Ovary (tissue), 9 donors: ENCODE results near the gene AKAP17A. TPM values are rescaled to one million over a fixed set of nuclear protein-coding genes. Genes with fewer than 3 reads are reported as not detected.

Experiments
- DNase-seq, 5 donors: peaks; one replicate each; pipeline ENCODE4 v3.0.0-alpha.2; 2019 to 2020
- H3K27ac ChIP-seq, 2 donors: fragments of 200-600 bp; one replicate each; pipeline versions ENCODE4 v1.5.1 to v1.8.0; 2019 to 2022
- H3K27me3 ChIP-seq: fragments of 200-600 bp; one replicate; pipeline ENCODE4 v1.8.0; 2022
- H3K36me3 ChIP-seq: fragments of 200-600 bp; sonication (generic); one replicate; pipeline ENCODE4 v1.5.1; 2019
- H3K4me1 ChIP-seq: one replicate; pipeline ENCODE4 v1.8.1; 2013; ENCODE audit warnings: mild to moderate bottlenecking, moderate library complexity; ENCODE audit not compliant: insufficient read depth
- H3K4me3 ChIP-seq: fragments of 200-600 bp; sonication (generic); one replicate; pipeline ENCODE4 v1.5.1; 2017
- H3K9me3 ChIP-seq, 2 donors: fragments of 200-600 bp in 1 of 2; sonication (generic) in 1 of 2; one replicate each; pipeline versions ENCODE4 v1.5.1 to v1.8.1; 2013 to 2019; ENCODE audit warnings: mild to moderate bottlenecking in 1 of 2, moderate library complexity in 1 of 2
- CTCF ChIP-seq, 3 donors: fragments of 450-650 bp in 2 of 3; fragments of 200-600 bp in 1 of 3; IDR thresholded peaks; one replicate each; pipeline versions ENCODE4 v1.5.1 to v1.8.0; 2016 to 2022; ENCODE audit warnings: antibody characterized with exemption in 3 of 3, mild to moderate bottlenecking in 1 of 3
- EP300 ChIP-seq: sonication (generic); formaldehyde crosslinking; IDR thresholded peaks from one replicate; pipeline ENCODE4 v1.6.1; 2017; ENCODE audit warnings: antibody characterized with exemption
- POLR2A ChIP-seq: fragments of 450-650 bp; IDR thresholded peaks from one replicate; pipeline ENCODE4 v1.6.1; 2017; ENCODE audit warnings: antibody characterized with exemption, mild to moderate bottlenecking, moderate library complexity
- WGBS, 3 donors: extraction: QIAGEN DNeasy Blood & Tissue Kit in 1 of 3; methylation state at CpG; one replicate each; pipeline versions ENCODE4 v1.1.5 to v1.1.7; 2013 to 2017; 5-methylcytosine and 5-hydroxymethylcytosine counted together
- intact Hi-C, 4 donors: fragments of 100-400 bp; cut with DNase I; formaldehyde crosslinking; loops; one replicate each; pipeline versions ENCODE4 v1.11.0 to v1.15.1; 2022 to 2023
- polyA plus RNA-seq, 2 donors: library from polyadenylated mRNA; stranded (reverse); fragments of 200-250 nt in 1 of 2; fragments of 350-450 nt in 1 of 2; fragmentation: Illumina TruSeq in 1 of 2; extraction: RNeasy Lipid Tissue Mini Kit (QIAGEN cat#74804) in 1 of 2; gene quantifications; one replicate each; pipeline ENCODE4 v1.2.3, GENCODE V29; 2013 to 2014
- total RNA-seq, 7 donors: library from RNA; depleted of rRNA in 2 of 7; stranded (reverse); fragments of >200 nt in 2 of 7; fragmentation: NEBNext Ultra II Directional in 3 of 7; extraction: Animal tissue kit (Norgen Biotek cat#: 25700) in 3 of 7; gene quantifications; one replicate each; pipeline versions ENCODE4 v1.1.0 to v1.2.4, GENCODE V29; 2016 to 2023
- donor health status: DM: no; HTN: no; CAD: no; lungs with moderate emphysema.
- donor health status: DM: no; HTN: no; CAD: no.
- donor health status: Bipolar disorder and iron deficiency.
- donor health status: DM: yes; HTN: yes; CAD: no.
- donor health status: DM: no; HTN: no; CAD: no.
- donor health status: DM: yes; HTN: yes; CAD: no.

AKAP17A gene
- total and polyA plus RNA-seq, 9 donors, result 15.4 to 78.1 (median 63.3) TPM

- H3K36me3 ChIP-seq, result peaks cover 3% of the 10 kb centered on the region
- no peaks in the 10 kb centered on the region for H3K9me3 ChIP-seq
- TF ChIP-seq CTCF (IDR thresholded peaks at IDR 0.05) (no peak), POLR2A (no peak)
- peaks cover 10% of the 10 kb centered on the region for H3K4me1 ChIP-seq
- H3K4me3 ChIP-seq, result peak overlapping the region; percentile 72
- intact Hi-C loops, result loop anchor here in 3 of 4 donors (5.0 to 10.0 kb wide), 3 partner anchors 137 to 1013 kb away; partner anchors contain the start of gene ASMTL (in 2 of the 3)
- peak in 3 of 5 donors; percentile 21 to 64 (median 58) for DNase-seq
- WGBS, 3 donors, result 0 to 2% (median 2%) methylated on average over 19 to 35 of the region's 35 CpGs
- peak overlapping the region; percentile 72 to 86 for H3K27ac ChIP-seq
- H3K27me3 ChIP-seq, result no peaks in the 10 kb centered on the region
These were observed 562 bp downstream of the AKAP17A start for GRCh38 chrX:1591863-1592469.

- WGBS, 3 donors, result 0 to 2% (median 1%) methylated on average over 28 of the region's 28 CpGs
- H3K27me3 ChIP-seq, result no peaks in the 10 kb centered on the region
- peak overlapping the region; percentile 72 to 86 for H3K27ac ChIP-seq
- H3K4me1 ChIP-seq, result peaks cover 10% of the 10 kb centered on the region
- TF ChIP-seq POLR2A, result no peak
- no peaks in the 10 kb centered on the region for H3K9me3 ChIP-seq
- intact Hi-C loops, result loop anchor here in 3 of 4 donors (5.0 to 10.0 kb wide), 3 partner anchors 138 to 1012 kb away; partner anchors contain the start of gene ASMTL (in 2 of the 3)
- peak overlapping the region; percentile 72 for H3K4me3 ChIP-seq
- DNase-seq, result peak in 4 of 5 donors; percentile 61 to 76 (median 70)
- peaks cover 3% of the 10 kb centered on the region for H3K36me3 ChIP-seq
These were observed 1.2 kb downstream of the AKAP17A start for GRCh38 chrX:1592470-1593142.

- intact Hi-C loops, result loop anchor here in 3 of 4 donors (5.0 to 10.0 kb wide), 3 partner anchors 139 to 1011 kb away; partner anchors contain the start of gene ASMTL (in 2 of the 3)
- TF ChIP-seq CTCF (IDR thresholded peaks at IDR 0.05) (no peak), POLR2A (no peak), EP300 (no peak)
- Histone ChIP-seq H3K27me3 (no peaks in the 10 kb centered on the region), H3K4me3 (peak overlapping the region; percentile 72), H3K27ac (peak overlapping the region in 1 of 2 donors; percentile 86), H3K4me1 (peaks cover 10% of the 10 kb centered on the region), H3K36me3 (peaks cover 3% of the 10 kb centered on the region), H3K9me3 (no peaks in the 10 kb centered on the region)
- 20 to 60% (median 28%) methylated on average over 60 of the region's 60 CpGs for WGBS, 3 donors
- peak in 4 of 5 donors; percentile 39 to 66 (median 54) for DNase-seq
These were observed 2.2 kb downstream of the AKAP17A start for GRCh38 chrX:1593286-1594271.

- Histone ChIP-seq H3K9me3 (no peaks in the 10 kb centered on the region), H3K4me3 (no peak overlapping the region), H3K27ac (no peak overlapping the region), H3K27me3 (no peaks in the 10 kb centered on the region), H3K36me3 (peaks cover 3% of the 10 kb centered on the region), H3K4me1 (peaks cover 10% of the 10 kb centered on the region)
- peak in 1 of 5 donors; percentile 30 for DNase-seq
- no peak for TF ChIP-seq POLR2A
- no peak for TF ChIP-seq CTCF (IDR thresholded peaks at IDR 0.05)
- TF ChIP-seq EP300, result no peak
- WGBS, 3 donors, result 60 to 84% (median 63%) methylated on average over 17 of the region's 17 CpGs
- intact Hi-C loops, result loop anchor here in 2 of 4 donors (10.0 kb wide), 2 partner anchors 141 to 1009 kb away; partner anchors contain the start of gene ASMTL (in 1 of the 2)
These were observed 4.3 kb downstream of the AKAP17A start for GRCh38 chrX:1595711-1596060.
